ENCODE results near the gene CLEC2A. TPM values are rescaled to one million over a fixed set of nuclear protein-coding genes. Genes with fewer than 3 reads are reported as not detected.

CLEC2A gene
- total and polyA plus RNA-seq, 9 of the 15 experiments (the other 6 are each of a cell fraction or from before 2014, with no cell fraction given), result not detected

GRCh38 chr12:9895215-9895971 lies 36.8 kb downstream of the CLEC2A start (continued):
- TF ChIP-seq HBP1 (CRISPR knock-in tag; IDR thresholded peaks at IDR 0.05) (no peak), ARID1B (IDR thresholded peaks at IDR 0.05) (peak; percentile 95), ADNP (tag; IDR thresholded peaks at IDR 0.05) (peak; percentile 66), STAG1 (CRISPR knock-in tag; IDR thresholded peaks at IDR 0.05; ENCODE audit: borderline replicate concordance) (no peak), ZNF583 (CRISPR knock-in tag; IDR thresholded peaks at IDR 0.05) (no peak), ARHGAP35 (IDR thresholded peaks at IDR 0.05; ENCODE audit: partially characterized antibody) (no peak), KLF16 (IDR thresholded peaks at IDR 0.05) (peak; percentile 58; the same call in 1 of the 2 replicates), TFAM (CRISPR knock-in tag; conservative IDR thresholded peaks at IDR 0.05) (no peak), EP400 (IDR thresholded peaks at IDR 0.05) (no peak), ZBTB49 (CRISPR knock-in tag; IDR thresholded peaks at IDR 0.05; ENCODE audit: borderline replicate concordance) (no peak), ZKSCAN8 (CRISPR knock-in tag; IDR thresholded peaks at IDR 0.05) (no peak), ARID4B (CRISPR knock-in tag; IDR thresholded peaks at IDR 0.05) (no peak), EHMT2 (IDR thresholded peaks at IDR 0.05) (peak; percentile 65; the same call in 1 of the 2 replicates), NRF1 (conservative IDR thresholded peaks at IDR 0.05 in 1 of 2, IDR thresholded peaks at IDR 0.05 in 1 of 2) (no peak), CXXC5 (CRISPR knock-in tag; IDR thresholded peaks at IDR 0.05) (peak; percentile 38; the same call in 1 of the 2 replicates), ASH1L (IDR thresholded peaks at IDR 0.05; ENCODE audit: borderline replicate concordance, low read depth, partially characterized antibody) (no peak), ZNF263 (CRISPR knock-in tag; IDR thresholded peaks at IDR 0.05; ENCODE audit: borderline replicate concordance) (no peak)
